LNCAP (cell line): ENCODE measurements around the gene PAQR3.

Experiments used
- TF ChIP-seq, protein P1 (sequence below): fragments of 450-650 bp; IDR thresholded peaks from 2 replicates; pipeline ENCODE4 v1.5.1; 2017; ENCODE audit warnings: mild to moderate bottlenecking

Gene PAQR3

DNA sequence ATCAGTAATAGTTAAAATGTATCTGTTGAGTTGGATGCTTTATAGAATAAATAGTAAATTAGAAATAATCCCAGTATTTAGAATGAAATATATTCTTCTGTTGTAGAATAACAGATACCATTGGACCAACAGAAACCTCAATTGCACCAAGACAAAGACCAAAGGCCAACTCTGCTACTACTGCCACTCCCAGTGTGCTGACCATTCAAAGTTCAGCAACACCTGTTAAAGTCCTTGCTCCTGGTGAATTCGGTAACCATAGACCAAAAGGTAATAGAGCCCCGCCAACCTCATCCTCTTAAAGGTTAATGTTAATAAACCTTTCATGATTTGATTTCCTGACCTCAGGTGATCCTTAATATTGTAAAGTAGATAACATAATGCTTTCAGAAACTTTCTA, 73.8 kb downstream of the PAQR3 start:
- TF ChIP-seq, protein P1, sequence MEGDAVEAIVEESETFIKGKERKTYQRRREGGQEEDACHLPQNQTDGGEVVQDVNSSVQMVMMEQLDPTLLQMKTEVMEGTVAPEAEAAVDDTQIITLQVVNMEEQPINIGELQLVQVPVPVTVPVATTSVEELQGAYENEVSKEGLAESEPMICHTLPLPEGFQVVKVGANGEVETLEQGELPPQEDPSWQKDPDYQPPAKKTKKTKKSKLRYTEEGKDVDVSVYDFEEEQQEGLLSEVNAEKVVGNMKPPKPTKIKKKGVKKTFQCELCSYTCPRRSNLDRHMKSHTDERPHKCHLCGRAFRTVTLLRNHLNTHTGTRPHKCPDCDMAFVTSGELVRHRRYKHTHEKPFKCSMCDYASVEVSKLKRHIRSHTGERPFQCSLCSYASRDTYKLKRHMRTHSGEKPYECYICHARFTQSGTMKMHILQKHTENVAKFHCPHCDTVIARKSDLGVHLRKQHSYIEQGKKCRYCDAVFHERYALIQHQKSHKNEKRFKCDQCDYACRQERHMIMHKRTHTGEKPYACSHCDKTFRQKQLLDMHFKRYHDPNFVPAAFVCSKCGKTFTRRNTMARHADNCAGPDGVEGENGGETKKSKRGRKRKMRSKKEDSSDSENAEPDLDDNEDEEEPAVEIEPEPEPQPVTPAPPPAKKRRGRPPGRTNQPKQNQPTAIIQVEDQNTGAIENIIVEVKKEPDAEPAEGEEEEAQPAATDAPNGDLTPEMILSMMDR = no peak

DNA sequence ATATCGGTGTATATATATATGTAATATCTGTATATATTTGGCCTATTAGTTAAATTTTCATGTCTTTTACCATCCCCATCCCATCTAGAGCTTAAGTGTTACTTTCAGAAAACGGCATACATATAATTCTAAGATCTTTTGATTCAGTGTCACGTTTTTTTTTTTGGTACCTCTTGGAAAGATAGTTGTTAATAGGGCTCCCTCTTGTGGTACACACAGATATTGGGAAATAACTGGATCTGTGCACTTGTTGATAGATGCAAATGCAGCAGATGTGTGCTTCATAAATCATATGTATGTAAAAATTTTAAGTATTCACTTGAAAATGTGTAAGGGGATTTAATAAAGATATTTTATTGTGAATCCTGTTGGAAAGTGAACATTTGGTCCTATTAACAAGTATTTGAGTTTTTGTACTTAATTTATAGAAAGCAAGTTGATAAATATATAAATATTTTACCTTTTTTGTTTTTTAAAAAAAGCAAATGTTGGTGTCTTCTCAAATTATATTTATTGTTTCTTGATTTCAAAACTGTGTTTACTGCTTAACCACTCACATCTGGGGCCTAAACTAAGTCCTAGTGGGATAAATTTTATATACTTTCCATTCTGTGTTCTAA, 74.7 kb downstream of the PAQR3 start:
- TF ChIP-seq, protein P1 = peak; percentile 73

DNA sequence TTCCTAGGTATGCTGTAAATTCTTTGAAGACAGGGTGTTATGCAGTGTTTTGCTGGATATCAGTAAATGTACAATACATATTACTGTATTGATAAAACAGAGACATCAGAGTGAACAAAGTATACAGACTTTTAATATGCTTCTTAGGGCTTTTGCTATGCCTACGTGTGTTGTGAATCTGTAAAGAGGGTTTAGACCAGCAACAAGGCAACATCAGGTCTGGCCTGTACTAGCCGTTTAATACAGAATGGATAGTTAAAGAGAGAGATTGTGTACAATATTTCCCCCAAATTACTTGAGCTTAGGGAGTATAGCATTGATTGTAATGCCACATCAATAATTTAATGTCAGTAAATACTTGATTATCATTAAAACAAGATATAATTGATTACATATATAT, 75.2 kb downstream of the PAQR3 start:
- TF ChIP-seq, protein P1 = no peak

DNA sequence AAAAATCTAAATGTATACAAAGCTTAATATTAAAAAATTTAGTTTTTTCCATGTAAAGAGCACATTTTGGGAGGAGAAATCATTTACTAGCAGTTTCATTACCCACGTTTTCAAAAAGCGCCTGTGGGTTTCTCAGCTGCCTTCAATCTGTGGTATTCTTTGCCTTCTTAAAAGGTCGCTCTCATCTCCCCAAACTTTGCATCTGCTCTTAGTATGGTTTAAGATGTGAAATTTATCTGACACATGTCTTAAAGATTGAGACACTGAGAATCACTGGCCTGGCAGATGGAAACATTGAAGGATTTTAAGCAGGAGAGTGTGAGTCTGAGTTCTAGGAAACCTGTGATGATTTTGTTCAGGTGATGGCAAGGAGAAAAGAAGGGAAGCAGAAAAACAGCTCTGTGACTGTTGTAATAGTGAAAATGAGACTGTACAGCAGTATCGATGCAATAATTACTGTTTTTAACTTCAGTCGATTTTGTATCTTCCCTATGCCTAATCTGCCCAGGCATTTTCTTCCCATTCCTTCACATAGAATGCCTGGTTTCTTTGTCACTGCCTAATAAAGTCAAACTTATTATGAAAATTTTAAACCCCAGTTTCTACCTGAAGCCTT, 75.9 kb downstream of the PAQR3 start:
- TF ChIP-seq, protein P1 = no peak

DNA sequence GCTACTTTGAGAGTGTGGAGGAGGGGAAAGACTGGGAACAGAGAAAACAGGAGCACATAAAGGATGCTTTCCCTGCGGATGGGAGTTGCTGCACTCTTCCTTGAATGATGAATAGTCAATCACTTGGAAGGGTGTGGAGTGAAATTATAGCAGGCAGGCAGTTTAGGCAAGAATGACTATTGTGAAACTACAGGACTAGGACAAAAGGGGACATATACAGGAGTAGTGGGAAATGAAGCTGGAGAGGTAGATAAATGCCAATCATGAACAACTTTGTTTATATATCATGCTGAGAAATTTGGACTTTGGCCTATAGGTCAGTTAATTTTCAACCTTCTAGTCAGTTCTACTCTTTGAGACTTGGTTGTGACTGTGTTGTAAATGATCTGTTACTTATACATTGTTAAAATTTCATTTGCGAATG, 76.9 kb downstream of the PAQR3 start:
- TF ChIP-seq, protein P1 = no peak
